Caco-2 (cell line): ENCODE data around the gene NRM. TPM values are rescaled to one million over a fixed set of nuclear protein-coding genes. Genes with fewer than 3 reads are reported as not detected.

Experiments
- BruUV-seq: library from RNA; stranded (reverse); fragments of 400-500 nt; replicated peaks from 2 replicates; lab custom pipeline; 2021; lab: Mats Ljungman, UMichigan
- CTCF ChIA-PET: fragments of 300-600 bp; sonication (Branson Sonifier 250); formaldehyde crosslinking; loops from one replicate; lab custom pipeline; 2022; ENCODE audit warnings: antibody characterized with exemption; lab: Charles Lee
- POLR2A ChIA-PET: fragments of 300-600 bp; sonication (Branson Sonifier 250); formaldehyde crosslinking; loops from one replicate; lab custom pipeline; 2022; ENCODE audit warnings: antibody characterized with exemption; lab: Charles Lee
- DNase-seq, 2 experiments: peaks; one replicate each; pipeline versions ENCODE4 v3.0.0 to v3.0.0-alpha.2; 2020 to 2022
- H3K27me3 ChIP-seq: replicated peaks from 2 replicates; pipeline ENCODE4 v1.6.0; 2011; ENCODE audit warnings: low read length; ENCODE audit not compliant: control insufficient read depth, insufficient read depth
- H3K36me3 ChIP-seq: 2 replicates; pipeline ENCODE4 v1.5.1; 2011; ENCODE audit warnings: low read length; ENCODE audit not compliant: control insufficient read depth, insufficient read depth
- H3K4me1 ChIP-seq: fragments of 250-450 bp; sonication (Bioruptor Pico); 2 replicates; pipeline ENCODE4 v1.5.1; 2020; ENCODE audit warnings: mild to moderate bottlenecking
- H3K4me3 ChIP-seq: 2 replicates; pipeline ENCODE4 v1.5.1; 2011; ENCODE audit warnings: low read depth, mild to moderate bottlenecking, control low read depth, low read length
- H3K9me3 ChIP-seq: fragments of 250-450 bp; sonication (Bioruptor Pico); 2 replicates; pipeline ENCODE4 v1.5.1; 2020; ENCODE audit warnings: mild to moderate bottlenecking, moderate library complexity
- H3K27ac Mint-ChIP-seq: one replicate; pipeline ENCODE4 v1.8.0; 2022; ENCODE audit warnings: mixed read lengths; ENCODE audit not compliant: unreplicated experiment
- H3K27me3 Mint-ChIP-seq: one replicate; pipeline ENCODE4 v1.8.0; 2022; ENCODE audit warnings: mixed read lengths; ENCODE audit not compliant: insufficient read depth, unreplicated experiment
- H3K36me3 Mint-ChIP-seq: one replicate; pipeline ENCODE4 v1.8.0; 2022; ENCODE audit warnings: mild to moderate bottlenecking, mixed read lengths; ENCODE audit not compliant: insufficient read depth, unreplicated experiment
- H3K4me1 Mint-ChIP-seq: one replicate; pipeline ENCODE4 v1.8.0; 2022; ENCODE audit warnings: low read depth, mixed read lengths; ENCODE audit not compliant: unreplicated experiment
- H3K4me3 Mint-ChIP-seq: one replicate; pipeline ENCODE4 v1.8.0; 2022; ENCODE audit warnings: mild to moderate bottlenecking, moderate library complexity, mixed read lengths; ENCODE audit not compliant: unreplicated experiment
- H3K9me3 Mint-ChIP-seq: one replicate; pipeline ENCODE4 v1.8.0; 2022; ENCODE audit warnings: mixed read lengths; ENCODE audit not compliant: unreplicated experiment
- intact Hi-C: fragments of 100-400 bp; cut with micrococcal nuclease; formaldehyde crosslinking; loops from one replicate; pipeline ENCODE4 v1.10.0; 2022; ENCODE audit not compliant: unreplicated experiment
- total RNA-seq: library from RNA; stranded (reverse); gene quantifications from 2 replicates; pipeline ENCODE4 v1.2.3, GENCODE V29; 2022
- TF ChIP-seq, protein P1 (sequence below), 2 experiments: fragments of 200-600 bp in 1 of 2; IDR thresholded peaks; 1 replicate in 1 of 2; 2 replicates in 1 of 2; pipeline versions ENCODE4 v1.5.1 to v1.8.0; 2011 to 2022; ENCODE audit warnings: antibody characterized with exemption in 1 of 2, control low read depth in 1 of 2, inconsistent platforms in 1 of 2, low read depth in 1 of 2, low read length in 1 of 2, mild to moderate bottlenecking in 1 of 2, moderate library complexity in 1 of 2; ENCODE audit not compliant: insufficient read depth in 1 of 2, severe bottlenecking in 1 of 2, unreplicated experiment in 1 of 2

The NRM gene
- total RNA-seq, 1 experiment from 2014 or later = 31.7 TPM

DNA sequence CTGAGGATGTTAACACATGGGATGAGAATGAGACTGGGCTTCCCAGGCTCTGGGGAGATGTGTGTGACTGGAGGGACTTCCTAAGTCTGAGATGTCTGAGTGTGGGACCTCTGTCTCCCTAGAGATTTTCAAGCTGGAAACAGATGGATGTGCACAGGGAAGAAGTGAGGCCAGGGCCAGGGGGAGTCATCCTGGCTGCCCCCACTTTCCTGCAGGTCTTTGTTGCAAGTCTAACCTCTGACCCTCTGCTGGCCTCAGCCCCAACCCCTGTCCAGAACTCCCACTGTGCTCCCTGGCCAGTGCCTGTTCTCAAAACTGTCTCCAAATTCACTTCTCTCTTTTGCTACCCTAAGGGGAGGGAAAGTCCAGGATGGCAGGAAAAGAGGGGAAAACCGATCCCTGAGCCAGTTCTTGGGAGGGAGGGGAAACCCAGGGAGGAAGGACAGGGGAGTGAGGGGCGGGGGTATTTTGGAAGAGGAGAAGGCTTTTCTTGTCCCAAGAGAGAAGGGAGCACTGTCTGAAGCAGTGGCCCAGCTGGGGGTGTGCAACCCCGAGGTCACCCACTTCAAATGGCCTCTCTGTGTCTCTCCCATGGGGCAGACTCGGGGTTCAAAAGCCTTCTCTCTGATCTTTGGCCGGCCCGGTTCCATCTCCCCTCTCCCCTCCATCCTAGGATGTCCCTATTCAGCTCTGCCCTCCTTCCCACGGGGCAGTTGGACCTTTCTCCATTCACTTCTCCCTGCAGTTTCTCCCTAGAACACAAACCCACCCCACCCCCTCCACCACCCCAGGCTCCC is 7.4 kb downstream of the NRM start:
- DNase-seq = no peak
- Mint-ChIP-seq H3K27me3 (no peaks in the 10 kb centered on the region), H3K27ac (no peak overlapping the region), H3K4me3 (no peak overlapping the region), H3K9me3 (no peaks in the 10 kb centered on the region), H3K36me3 (peaks cover 15% of the 10 kb centered on the region), H3K4me1 (peaks cover 20% of the 10 kb centered on the region)
- TF ChIP-seq, protein P1, sequence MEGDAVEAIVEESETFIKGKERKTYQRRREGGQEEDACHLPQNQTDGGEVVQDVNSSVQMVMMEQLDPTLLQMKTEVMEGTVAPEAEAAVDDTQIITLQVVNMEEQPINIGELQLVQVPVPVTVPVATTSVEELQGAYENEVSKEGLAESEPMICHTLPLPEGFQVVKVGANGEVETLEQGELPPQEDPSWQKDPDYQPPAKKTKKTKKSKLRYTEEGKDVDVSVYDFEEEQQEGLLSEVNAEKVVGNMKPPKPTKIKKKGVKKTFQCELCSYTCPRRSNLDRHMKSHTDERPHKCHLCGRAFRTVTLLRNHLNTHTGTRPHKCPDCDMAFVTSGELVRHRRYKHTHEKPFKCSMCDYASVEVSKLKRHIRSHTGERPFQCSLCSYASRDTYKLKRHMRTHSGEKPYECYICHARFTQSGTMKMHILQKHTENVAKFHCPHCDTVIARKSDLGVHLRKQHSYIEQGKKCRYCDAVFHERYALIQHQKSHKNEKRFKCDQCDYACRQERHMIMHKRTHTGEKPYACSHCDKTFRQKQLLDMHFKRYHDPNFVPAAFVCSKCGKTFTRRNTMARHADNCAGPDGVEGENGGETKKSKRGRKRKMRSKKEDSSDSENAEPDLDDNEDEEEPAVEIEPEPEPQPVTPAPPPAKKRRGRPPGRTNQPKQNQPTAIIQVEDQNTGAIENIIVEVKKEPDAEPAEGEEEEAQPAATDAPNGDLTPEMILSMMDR (IDR thresholded peaks at IDR 0.05; ENCODE audit: insufficient read depth in 1 of 2, low read depth in 1 of 2, low read length in 1 of 2, severe bottlenecking in 1 of 2, unreplicated experiment in 1 of 2) = no peak
- CTCF ChIA-PET = interaction anchor here (1.6 kb wide), 1 partner anchor 47 kb away, joined by 3 read pairs; no protein-coding TSS in a partner anchor
- no peaks in the 10 kb centered on the region for H3K9me3 ChIP-seq
- intact Hi-C loops = no loop called here
- peaks cover 12% of the 10 kb centered on the region; the same call in 1 of the 2 replicates for H3K4me1 ChIP-seq
- H3K27me3 ChIP-seq = no peaks in the 10 kb centered on the region
- no TSS peak for BruUV-seq
- H3K36me3 ChIP-seq = no peaks in the 10 kb centered on the region
- POLR2A ChIA-PET = no interaction called here
- no peak overlapping the region for H3K4me3 ChIP-seq

DNA sequence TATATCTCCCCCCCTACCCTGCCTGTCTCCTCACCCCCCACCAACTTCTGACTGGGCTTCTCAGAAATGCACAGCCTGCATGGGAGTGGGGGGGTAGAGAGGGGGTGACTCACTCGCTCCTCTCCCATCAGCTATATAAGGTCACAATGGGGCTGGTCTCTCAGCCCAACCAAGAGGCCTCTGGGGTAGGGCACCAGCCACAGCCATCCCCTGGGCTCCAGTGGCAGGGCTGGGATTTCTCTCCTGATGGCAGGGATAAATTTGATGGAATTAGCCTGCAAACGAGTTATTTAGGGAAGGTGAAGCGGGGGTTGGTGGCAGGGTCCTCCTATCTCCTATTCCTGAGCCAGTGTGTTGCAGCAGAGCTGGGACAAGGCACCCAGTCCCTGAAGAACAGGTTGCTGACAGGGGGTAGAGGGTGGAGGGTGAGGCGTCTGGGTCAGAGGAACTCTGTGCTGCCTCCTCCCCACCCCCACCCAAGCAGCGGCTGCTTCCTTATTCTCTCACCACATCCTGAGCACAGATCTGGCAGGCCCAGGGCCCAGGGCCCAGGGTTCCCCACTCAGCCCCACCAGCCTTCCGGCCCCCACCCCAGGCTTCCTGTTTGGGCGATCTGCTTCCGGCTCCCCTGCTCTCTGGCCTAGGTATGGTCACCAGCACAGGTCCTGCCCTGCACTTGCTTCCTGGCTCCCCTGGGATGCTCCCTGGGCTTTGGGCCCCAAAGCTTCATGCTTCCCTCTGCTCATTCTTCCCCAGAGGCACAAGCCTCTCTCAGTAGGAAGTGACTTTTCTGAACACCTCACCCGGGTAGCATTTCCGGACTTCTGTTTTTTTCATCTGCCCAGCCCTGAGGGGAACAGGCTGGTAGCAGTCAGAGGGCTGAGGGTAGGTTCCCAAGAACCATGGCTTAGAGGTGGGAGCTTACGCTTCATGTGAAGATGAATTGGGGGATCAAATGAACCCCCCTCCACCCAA is 8.4 kb downstream of the NRM start:
- Histone ChIP-seq H3K4me1 (0 out of 2 replicates have a peak, but pooled peaks cover 4% of the 10 kb centered on the region), H3K9me3 (no peaks in the 10 kb centered on the region), H3K27me3 (no peaks in the 10 kb centered on the region), H3K4me3 (no peak overlapping the region), H3K36me3 (no peaks in the 10 kb centered on the region)
- ChIA-PET CTCF (interaction anchor here (1.6 kb wide), 1 partner anchor 48 kb away, joined by 3 read pairs; no protein-coding TSS in a partner anchor), POLR2A (no interaction called here)
- H3K27ac Mint-ChIP-seq = no peak overlapping the region
- DNase-seq = no peak
- no peaks in the 10 kb centered on the region for H3K9me3 Mint-ChIP-seq
- TF ChIP-seq, protein P1 (IDR thresholded peaks at IDR 0.05; ENCODE audit: insufficient read depth in 1 of 2, low read depth in 1 of 2, low read length in 1 of 2, severe bottlenecking in 1 of 2, unreplicated experiment in 1 of 2) = no peak
- H3K4me1 Mint-ChIP-seq = peaks cover 13% of the 10 kb centered on the region
- peaks cover 15% of the 10 kb centered on the region for H3K36me3 Mint-ChIP-seq
- no TSS peak for BruUV-seq
- H3K4me3 Mint-ChIP-seq = no peak overlapping the region
- intact Hi-C loops = no loop called here
- no peaks in the 10 kb centered on the region for H3K27me3 Mint-ChIP-seq

DNA sequence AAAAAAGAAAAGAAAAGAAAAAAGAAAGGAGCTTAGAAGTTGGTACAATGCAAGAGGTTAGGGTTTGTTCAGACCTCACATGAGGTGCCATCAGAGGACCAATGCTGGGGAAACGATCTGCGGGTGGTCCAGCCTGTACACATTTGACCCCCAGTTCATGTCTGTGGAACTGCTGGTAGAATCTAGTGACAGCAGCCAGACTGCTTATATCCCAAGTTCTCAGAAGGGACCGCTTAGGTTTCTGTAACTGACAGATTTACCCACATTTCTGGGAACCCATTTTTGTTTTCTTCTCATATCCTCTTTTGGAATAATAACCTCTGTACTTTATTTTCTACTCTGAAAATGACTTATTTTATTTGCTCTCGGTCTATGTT is 9.0 kb downstream of the NRM start:
- Histone ChIP-seq H3K4me1 (0 out of 2 replicates have a peak, but pooled peaks cover 4% of the 10 kb centered on the region), H3K36me3 (no peaks in the 10 kb centered on the region), H3K27me3 (no peaks in the 10 kb centered on the region), H3K4me3 (no peak overlapping the region), H3K9me3 (no peaks in the 10 kb centered on the region)
- Mint-ChIP-seq H3K4me3 (no peak overlapping the region), H3K27ac (no peak overlapping the region), H3K27me3 (no peaks in the 10 kb centered on the region), H3K9me3 (no peaks in the 10 kb centered on the region), H3K36me3 (peaks cover 13% of the 10 kb centered on the region), H3K4me1 (peaks cover 13% of the 10 kb centered on the region)
- ChIA-PET CTCF (no interaction called here), POLR2A (no interaction called here)
- TF ChIP-seq, protein P1 (IDR thresholded peaks at IDR 0.05; ENCODE audit: insufficient read depth in 1 of 2, low read depth in 1 of 2, low read length in 1 of 2, severe bottlenecking in 1 of 2, unreplicated experiment in 1 of 2) = no peak
- DNase-seq = no peak
- BruUV-seq = no TSS peak
- intact Hi-C loops = no loop called here
